Astrocyte of the spinal cord (primary cell): Measurements from ENCODE around the gene HPCA.
A peak's percentile ranks its signal among the peaks of the same experiment; 100 is the strongest.

Source experiments
- DNase-seq: peaks from one replicate; pipeline ENCODE4 v3.0.0; 2011; ENCODE audit warnings: low read depth, low spot score
- H3K4me3 ChIP-seq: 2 replicates; pipeline ENCODE4 v1.5.1; 2011; ENCODE audit warnings: low read depth, mild to moderate bottlenecking, low read length, moderate library complexity
- in situ Hi-C: cut with HindIII; loops from 2 replicates; pipeline ENCODE4 v1.10.0; 2017; ENCODE audit warnings: low sequenced_read_pairs
- TF ChIP-seq, protein P1 (sequence below): IDR thresholded peaks from 2 replicates; pipeline ENCODE4 v1.5.1; 2012; ENCODE audit warnings: low read depth, mild to moderate bottlenecking, low read length, inconsistent platforms

The HPCA gene

DNA sequence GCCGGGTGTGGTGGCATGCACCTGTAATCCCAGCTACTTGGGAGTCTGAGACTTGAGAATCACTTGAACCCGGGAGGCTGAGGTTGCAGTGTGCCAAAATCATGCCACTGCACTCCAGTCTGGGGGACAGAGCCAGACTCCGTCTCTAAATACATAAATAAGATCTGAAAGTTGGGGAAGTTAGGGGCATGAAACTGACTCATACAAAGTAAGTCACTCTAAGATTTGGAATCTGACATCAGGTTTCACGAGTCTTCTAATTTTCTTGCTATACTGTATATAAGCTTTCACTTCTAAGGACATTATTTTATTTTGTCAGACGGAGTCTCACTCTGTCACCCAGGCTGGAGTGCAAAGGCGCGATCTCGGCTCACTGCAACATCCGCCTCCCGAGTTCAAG lies 48.2 kb downstream of the HPCA start:
- in situ Hi-C loops, result no loop called here
- no peak for DNase-seq
- TF ChIP-seq, protein P1, sequence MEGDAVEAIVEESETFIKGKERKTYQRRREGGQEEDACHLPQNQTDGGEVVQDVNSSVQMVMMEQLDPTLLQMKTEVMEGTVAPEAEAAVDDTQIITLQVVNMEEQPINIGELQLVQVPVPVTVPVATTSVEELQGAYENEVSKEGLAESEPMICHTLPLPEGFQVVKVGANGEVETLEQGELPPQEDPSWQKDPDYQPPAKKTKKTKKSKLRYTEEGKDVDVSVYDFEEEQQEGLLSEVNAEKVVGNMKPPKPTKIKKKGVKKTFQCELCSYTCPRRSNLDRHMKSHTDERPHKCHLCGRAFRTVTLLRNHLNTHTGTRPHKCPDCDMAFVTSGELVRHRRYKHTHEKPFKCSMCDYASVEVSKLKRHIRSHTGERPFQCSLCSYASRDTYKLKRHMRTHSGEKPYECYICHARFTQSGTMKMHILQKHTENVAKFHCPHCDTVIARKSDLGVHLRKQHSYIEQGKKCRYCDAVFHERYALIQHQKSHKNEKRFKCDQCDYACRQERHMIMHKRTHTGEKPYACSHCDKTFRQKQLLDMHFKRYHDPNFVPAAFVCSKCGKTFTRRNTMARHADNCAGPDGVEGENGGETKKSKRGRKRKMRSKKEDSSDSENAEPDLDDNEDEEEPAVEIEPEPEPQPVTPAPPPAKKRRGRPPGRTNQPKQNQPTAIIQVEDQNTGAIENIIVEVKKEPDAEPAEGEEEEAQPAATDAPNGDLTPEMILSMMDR, result no peak
- no peak overlapping the region for H3K4me3 ChIP-seq

GRCh38 chr1:32937061-32937460 lies 50.8 kb downstream of the HPCA start:
- DNase-seq, result no peak
- in situ Hi-C loops, result no loop called here
- TF ChIP-seq, protein P1, result no peak
- no peak overlapping the region for H3K4me3 ChIP-seq

DNA sequence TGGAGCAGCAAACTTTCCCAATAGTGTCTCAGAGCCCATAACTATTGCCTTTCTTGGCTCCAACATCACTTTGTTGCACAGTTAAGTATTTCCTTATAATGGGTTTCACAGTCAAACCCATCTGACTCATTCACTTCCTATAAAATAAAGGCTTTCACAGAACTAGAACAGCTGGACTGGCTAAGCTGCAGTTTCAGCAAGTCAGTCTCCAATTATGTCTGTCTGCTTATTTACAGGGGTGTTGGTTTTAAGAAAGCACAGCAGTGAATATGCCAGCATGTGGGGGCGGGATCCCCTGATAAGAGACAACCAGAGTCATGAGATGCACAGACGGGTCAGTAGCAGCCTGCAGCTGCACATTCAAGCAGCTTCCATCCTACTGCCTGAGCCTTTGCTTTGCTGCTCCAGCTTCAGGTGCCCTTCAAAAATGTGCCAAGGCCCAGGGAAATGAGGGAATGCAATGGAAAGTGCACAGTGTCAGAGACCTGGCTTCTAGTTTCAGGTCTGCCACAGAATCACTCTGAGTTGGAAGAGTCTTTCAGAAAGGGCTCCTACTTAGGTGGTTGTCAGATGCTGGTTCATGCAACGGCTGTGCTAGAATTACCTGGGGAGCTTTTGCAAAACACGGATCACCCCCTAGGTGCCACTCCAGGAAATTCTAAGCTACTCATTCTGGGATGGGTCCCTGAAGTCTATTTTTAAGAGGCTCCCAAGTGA lies 53.5 kb downstream of the HPCA start:
- peak; percentile 86 for DNase-seq
- TF ChIP-seq, protein P1, result no peak

GRCh38 chr1:32944180-32944579 lies 57.9 kb downstream of the HPCA start:
- TF ChIP-seq, protein P1, result no peak

More for the DNA sequence above, 53.5 kb downstream of the HPCA start:
- no peak overlapping the region for H3K4me3 ChIP-seq
- in situ Hi-C loops, result no loop called here

More at GRCh38 chr1:32944180-32944579, 57.9 kb downstream of the HPCA start:
- DNase-seq, result no peak
- no peak overlapping the region for H3K4me3 ChIP-seq
- in situ Hi-C loops, result no loop called here
